ENCODE data around the gene DDIT3.

GRCh38 chr12:57519796-57520052 is 590 bp downstream of the DDIT3 start:
- TF ChIP-seq EP300 (conservative IDR thresholded peaks at IDR 0.05; ENCODE audit: poor library complexity, severe bottlenecking) (no peak), RAD21 (conservative IDR thresholded peaks at IDR 0.05) (no peak), SMC3 (conservative IDR thresholded peaks at IDR 0.05; ENCODE audit: poor library complexity) (no peak), MXI1 (conservative IDR thresholded peaks at IDR 0.05; ENCODE audit: poor library complexity, severe bottlenecking) (no peak), EZH2 (IDR thresholded peaks at IDR 0.05; ENCODE audit: borderline replicate concordance, insufficient read depth, low read length, poor library complexity, severe bottlenecking) (no peak), REST (IDR thresholded peaks at IDR 0.05; ENCODE audit: borderline replicate concordance) (no peak), POLR2AphosphoS5 (IDR thresholded peaks at IDR 0.05) (no peak), TAF1 (IDR thresholded peaks at IDR 0.05; ENCODE audit: low read depth) (no peak)
- TF ChIP-seq, protein P1, sequence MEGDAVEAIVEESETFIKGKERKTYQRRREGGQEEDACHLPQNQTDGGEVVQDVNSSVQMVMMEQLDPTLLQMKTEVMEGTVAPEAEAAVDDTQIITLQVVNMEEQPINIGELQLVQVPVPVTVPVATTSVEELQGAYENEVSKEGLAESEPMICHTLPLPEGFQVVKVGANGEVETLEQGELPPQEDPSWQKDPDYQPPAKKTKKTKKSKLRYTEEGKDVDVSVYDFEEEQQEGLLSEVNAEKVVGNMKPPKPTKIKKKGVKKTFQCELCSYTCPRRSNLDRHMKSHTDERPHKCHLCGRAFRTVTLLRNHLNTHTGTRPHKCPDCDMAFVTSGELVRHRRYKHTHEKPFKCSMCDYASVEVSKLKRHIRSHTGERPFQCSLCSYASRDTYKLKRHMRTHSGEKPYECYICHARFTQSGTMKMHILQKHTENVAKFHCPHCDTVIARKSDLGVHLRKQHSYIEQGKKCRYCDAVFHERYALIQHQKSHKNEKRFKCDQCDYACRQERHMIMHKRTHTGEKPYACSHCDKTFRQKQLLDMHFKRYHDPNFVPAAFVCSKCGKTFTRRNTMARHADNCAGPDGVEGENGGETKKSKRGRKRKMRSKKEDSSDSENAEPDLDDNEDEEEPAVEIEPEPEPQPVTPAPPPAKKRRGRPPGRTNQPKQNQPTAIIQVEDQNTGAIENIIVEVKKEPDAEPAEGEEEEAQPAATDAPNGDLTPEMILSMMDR (IDR thresholded peaks at IDR 0.05; ENCODE audit: poor library complexity, severe bottlenecking) = no peak
